ELR (cell line): Measurements from ENCODE around the gene NDUFV1.

ENCODE experiments used
- DNase-seq: peaks from one replicate; pipeline ENCODE4 v3.0.0-alpha.2; 2015; ENCODE audit warnings: low read depth

The NDUFV1 gene

DNA sequence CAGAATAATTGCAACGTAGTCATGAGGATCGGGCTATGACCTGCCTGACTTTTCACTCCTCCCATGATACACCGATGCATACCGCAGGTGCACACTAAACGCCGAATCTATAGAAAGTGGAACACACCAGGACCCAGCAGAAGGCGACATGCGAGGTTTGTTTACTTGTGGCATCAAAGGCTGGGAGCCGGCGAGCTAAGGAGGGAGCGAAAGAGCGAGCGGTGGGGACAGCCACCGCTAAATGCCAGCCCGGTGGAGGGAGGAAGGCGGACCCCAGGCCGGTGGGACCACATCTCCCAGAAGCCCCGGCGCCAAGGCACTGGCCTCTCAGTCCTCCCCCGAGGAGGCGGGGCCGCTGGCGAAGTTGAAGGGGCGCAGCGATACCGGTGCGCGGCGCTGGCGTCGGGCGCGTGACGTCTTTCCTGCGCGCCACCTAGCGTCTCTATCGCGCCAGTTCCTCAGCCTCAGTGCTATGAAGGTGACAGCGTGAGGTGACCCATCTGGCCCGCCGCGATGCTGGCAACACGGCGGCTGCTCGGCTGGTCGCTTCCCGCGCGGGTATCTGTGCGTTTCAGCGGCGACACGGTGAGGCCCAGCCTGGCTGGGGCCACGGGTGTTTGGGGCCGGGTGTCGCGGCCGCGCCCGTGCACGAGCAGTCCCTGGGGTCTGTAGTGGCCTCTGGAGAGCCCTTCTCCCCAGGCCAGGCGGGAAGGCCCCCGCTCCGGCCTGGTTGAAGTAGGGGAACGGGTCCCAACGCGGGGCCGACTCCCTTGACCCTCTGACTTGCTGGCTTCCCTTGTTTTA lies at the start of gene NDUFV1:
Gene NDUFV1, plus strand, starts transcription at position 445 of the 804 bp plus-strand sequence. Its CDS starts 69 bp downstream, at position 514.
- peak; percentile 94 for DNase-seq

- DNase-seq, result no peak
Measured at GRCh38 chr11:67558084-67558772, 48.5 kb upstream of the NDUFV1 start.

DNA sequence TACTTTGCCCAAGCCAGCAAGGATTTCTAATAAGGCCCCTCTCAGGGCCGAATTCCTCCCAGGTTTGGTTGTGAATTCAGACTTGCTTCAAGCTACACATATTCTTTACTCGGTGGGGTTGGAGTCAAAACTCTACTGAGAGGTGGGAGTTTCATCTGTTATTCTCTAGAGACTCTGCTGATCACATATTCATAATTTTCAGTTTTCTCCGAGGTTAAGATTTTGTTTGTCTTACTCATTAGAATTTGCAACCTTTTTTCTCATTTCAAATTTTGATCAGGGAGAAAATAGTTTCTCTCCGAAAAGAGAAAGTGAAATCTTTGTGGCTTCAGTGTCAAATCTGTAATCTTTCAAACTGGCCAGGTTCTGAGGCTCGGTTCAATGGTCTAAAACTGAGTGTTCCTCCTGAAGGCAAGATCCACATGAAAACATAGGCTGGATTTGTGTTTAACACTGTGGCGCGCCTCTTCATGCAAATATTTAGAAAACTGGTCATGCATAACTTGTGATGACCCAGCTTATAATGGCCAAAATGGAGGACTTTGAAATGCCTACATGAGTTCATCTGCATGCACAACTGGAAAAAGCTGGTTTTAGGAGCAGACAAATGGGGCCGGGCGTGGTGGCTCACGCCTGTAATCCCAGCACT lies 44.6 kb upstream of the NDUFV1 start:
- no peak for DNase-seq

DNA sequence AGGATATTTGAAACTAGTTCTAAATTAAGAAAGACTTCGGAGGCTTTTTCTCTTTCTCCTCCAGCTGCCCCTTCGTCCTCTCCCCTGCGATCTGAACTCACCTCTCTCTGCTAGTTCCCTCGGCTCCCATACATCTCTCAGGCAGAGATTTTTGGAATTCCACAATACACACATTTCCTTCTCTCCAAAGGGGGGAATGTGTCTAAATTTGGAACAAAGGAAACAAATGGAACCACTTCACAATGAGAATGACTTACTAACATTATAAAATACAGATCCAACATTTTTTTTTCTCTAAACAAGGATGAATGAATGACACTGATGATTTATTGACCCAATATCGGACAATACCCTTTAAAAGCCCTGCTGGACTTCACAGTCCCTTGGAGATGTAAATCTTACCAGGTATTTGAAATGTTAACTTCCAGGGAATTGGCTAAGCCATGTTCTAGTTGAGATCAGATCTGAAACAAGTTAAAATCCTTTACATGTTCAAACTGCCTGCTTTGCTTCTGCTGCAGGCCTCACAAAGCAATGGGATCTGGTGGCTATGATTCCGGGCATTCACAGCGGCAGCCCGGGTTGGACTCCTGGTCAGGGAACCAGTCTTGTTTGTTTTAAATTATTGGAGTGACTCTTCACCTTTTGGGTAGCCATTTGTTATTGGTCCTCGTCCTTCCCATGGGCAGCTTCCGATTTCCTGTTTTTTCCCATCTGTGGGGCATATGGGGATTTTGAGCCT lies 43.6 kb upstream of the NDUFV1 start:
- no peak for DNase-seq

DNA sequence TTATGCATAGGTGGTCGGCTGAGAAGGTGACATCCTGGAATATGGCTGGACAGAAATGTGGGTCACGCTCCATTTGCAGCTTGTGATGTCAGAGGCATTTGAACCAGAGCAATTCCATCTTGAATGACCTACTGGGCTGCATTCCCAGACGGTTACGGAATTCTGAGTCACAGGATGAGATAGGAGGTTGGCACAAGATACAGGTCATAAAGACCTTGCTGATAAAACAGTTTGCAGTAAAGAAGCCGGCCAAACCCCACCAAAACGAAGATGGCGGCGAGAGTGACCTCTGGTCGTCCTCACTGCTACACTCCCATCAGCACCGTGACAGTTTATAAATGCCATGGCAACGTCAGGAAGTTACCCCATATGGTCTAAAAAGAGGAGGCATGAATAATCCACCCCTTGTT lies 43.0 kb upstream of the NDUFV1 start:
- peak; percentile 91 for DNase-seq

- peak; percentile 39 for DNase-seq
Measured at GRCh38 chr11:67564230-67564629, 42.5 kb upstream of the NDUFV1 start.

DNA sequence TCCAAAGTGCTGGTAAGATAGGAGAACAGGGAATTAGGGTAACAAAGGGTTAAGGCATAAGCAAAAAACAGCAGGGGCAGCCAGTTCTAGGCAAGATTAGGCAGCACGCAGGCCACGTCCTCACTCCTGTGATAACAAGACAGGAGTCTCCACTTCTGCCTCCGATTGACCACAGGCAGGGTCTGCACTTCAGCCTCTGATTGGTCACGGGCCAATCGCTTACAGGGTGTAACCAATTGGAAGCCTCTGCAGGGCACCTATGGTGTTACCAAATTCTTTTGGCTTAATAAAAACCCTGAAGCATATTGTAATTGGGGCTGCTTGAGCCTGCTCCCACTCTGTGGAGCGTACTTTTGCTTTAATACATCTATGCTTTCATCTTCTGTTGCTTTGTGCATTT lies 35.3 kb upstream of the NDUFV1 start:
- DNase-seq, result no peak

DNA sequence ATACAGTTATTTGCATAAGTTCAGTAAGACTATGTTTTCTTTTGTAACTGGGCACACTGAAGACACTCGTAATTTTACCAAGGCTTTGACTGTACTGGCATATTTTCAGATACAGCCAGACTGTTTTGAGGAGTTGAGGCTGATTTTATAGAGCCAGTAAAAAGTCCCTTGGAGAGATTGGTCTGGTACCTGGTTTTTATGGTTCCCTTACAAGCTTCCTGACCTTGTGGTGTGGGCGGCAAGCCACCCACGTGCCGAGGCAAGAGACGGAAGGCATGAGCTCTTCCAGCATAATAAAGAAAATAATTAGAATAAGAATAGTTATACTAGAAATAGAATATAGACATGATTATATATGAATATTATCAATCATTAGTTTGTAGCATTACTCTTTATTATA lies 34.4 kb upstream of the NDUFV1 start:
- DNase-seq, result no peak

GRCh38 chr11:67572747-67573419 lies 33.9 kb upstream of the NDUFV1 start:
- peak; percentile 67 for DNase-seq

- DNase-seq, result no peak
Measured at GRCh38 chr11:67574938-67575337, 31.8 kb upstream of the NDUFV1 start.

- DNase-seq, result no peak
Measured at GRCh38 chr11:67576735-67577475, 29.8 kb upstream of the NDUFV1 start.

DNA sequence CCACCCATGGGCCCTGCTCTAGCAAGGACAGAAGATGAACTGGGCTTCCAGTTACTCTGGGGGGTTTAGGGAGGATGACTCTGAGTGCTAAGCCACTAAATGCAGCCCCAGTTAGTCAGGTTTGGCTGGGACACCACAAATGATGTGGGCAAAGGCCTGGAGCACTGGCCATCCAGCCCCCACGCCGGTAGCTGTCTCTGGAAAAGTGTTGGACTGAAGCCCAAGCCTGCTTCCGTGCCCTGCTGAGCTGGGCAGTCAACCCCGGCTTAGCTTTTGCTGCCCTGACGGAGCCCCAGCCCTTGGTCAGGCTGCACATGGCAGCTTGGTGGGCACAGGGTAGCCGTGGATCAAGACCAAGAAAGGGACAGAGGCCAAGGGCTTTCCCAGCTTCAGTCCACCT lies 28.8 kb upstream of the NDUFV1 start:
- DNase-seq, result no peak

GRCh38 chr11:67581469-67581868 lies 25.3 kb upstream of the NDUFV1 start:
- no peak for DNase-seq

DNA sequence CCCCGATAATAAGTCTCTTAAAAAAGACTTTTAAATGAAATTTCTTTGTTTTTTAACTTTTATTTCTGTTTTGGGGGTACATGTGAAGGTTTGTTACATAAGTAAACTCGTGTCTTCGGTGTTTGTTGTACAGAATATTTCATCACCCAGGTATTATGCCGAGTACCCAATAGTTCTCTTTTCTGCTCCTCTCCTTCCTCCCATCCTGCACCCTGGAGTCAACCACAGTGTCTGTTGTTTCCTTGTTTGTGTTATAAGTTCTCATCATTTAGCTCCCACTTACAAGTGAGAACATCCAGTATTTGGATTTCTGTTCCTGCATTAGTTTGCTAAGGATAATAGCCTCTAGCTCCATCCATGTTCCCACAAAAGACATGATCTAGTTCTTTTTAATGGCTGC lies 24.7 kb upstream of the NDUFV1 start:
- no peak for DNase-seq

DNA sequence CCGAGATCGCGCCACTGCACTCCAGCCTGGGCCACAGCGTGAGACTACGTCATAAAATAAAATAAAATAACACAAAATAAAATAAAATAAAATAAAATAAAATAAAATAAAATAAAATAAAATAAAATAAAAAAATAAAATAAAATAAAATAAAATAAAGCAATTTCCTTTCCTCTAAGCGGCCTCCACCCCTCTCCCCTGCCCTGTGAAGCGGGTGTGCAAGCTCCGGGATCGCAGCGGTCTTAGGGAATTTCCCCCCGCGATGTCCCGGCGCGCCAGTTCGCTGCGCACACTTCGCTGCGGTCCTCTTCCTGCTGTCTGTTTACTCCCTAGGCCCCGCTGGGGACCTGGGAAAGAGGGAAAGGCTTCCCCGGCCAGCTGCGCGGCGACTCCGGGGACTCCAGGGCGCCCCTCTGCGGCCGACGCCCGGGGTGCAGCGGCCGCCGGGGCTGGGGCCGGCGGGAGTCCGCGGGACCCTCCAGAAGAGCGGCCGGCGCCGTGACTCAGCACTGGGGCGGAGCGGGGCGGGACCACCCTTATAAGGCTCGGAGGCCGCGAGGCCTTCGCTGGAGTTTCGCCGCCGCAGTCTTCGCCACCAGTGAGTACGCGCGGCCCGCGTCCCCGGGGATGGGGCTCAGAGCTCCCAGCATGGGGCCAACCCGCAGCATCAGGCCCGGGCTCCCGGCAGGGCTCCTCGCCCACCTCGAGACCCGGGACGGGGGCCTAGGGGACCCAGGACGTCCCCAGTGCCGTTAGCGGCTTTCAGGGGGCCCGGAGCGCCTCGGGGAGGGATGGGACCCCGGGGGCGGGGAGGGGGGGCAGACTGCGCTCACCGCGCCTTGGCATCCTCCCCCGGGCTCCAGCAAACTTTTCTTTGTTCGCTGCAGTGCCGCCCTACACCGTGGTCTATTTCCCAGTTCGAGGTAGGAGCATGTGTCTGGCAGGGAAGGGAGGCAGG lies 23.2 kb upstream of the NDUFV1 start, which contains the start of gene GSTP1:
Gene GSTP1, plus strand, starts transcription at position 566 of the 958 bp plus-strand sequence. Its CDS starts 32 bp downstream, at position 598.
- peak; percentile 91 for DNase-seq

DNA sequence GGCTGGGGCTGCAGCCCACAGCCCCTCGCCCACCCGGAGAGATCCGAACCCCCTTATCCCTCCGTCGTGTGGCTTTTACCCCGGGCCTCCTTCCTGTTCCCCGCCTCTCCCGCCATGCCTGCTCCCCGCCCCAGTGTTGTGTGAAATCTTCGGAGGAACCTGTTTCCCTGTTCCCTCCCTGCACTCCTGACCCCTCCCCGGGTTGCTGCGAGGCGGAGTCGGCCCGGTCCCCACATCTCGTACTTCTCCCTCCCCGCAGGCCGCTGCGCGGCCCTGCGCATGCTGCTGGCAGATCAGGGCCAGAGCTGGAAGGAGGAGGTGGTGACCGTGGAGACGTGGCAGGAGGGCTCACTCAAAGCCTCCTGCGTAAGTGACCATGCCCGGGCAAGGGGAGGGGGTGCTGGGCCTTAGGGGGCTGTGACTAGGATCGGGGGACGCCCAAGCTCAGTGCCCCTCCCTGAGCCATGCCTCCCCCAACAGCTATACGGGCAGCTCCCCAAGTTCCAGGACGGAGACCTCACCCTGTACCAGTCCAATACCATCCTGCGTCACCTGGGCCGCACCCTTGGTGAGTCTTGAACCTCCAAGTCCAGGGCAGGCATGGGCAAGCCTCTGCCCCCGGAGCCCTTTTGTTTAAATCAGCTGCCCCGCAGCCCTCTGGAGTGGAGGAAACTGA lies 22.4 kb upstream of the NDUFV1 start:
- peak; percentile 59 for DNase-seq

DNA sequence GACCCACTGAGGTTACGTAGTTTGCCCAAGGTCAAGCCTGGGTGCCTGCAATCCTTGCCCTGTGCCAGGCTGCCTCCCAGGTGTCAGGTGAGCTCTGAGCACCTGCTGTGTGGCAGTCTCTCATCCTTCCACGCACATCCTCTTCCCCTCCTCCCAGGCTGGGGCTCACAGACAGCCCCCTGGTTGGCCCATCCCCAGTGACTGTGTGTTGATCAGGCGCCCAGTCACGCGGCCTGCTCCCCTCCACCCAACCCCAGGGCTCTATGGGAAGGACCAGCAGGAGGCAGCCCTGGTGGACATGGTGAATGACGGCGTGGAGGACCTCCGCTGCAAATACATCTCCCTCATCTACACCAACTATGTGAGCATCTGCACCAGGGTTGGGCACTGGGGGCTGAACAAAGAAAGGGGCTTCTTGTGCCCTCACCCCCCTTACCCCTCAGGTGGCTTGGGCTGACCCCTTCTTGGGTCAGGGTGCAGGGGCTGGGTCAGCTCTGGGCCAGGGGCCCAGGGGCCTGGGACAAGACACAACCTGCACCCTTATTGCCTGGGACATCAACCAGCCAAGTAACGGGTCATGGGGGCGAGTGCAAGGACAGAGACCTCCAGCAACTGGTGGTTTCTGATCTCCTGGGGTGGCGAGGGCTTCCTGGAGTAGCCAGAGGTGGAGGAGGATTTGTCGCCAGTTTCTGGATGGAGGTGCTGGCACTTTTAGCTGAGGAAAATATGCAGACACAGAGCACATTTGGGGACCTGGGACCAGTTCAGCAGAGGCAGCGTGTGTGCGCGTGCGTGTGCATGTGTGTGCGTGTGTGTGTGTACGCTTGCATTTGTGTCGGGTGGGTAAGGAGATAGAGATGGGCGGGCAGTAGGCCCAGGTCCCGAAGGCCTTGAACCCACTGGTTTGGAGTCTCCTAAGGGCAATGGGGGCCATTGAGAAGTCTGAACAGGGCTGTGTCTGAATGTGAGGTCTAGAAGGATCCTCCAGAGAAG lies 21.6 kb upstream of the NDUFV1 start:
- DNase-seq, result no peak

- no peak for DNase-seq
Measured at GRCh38 chr11:67585911-67586310, 20.8 kb upstream of the NDUFV1 start.
